Stimulated activated CD8-positive, alpha-beta memory T cell treated with anti-CD3 and anti-CD28 coated beads, Interleukin-7, amount 100 ng/mL, for 48 hours (primary cell): ENCODE results near the gene CTRL.
"Not testable (repeated sequence)": the region's sequence is repeated elsewhere in the genome, so short reads cannot be mapped to it uniquely, and the experiment has no call there.

Experiments
- DNase-seq, 2 donors: peaks; one replicate each; pipeline ENCODE4 v3.0.0-alpha.2; 2020; ENCODE audit warnings: low read depth in 1 of 2; ENCODE audit errors: extremely low read depth in 1 of 2

Gene CTRL

GRCh38 chr16:67942510-67943255 lies 11.0 kb upstream of the CTRL start:
- no peak for DNase-seq

GRCh38 chr16:67942200-67942509 lies 10.5 kb upstream of the CTRL start:
- no peak for DNase-seq

GRCh38 chr16:67941469-67942199 lies 10.0 kb upstream of the CTRL start:
- DNase-seq, result no peak

- no peak for DNase-seq
These were observed 8.9 kb upstream of the CTRL start for GRCh38 chr16:67940446-67941089.

GRCh38 chr16:67939507-67940445 lies 8.1 kb upstream of the CTRL start:
- peak in 1 of 2 donors; percentile 44 for DNase-seq

- DNase-seq, result not testable (repeated sequence)
These were observed 6.1 kb upstream of the CTRL start for GRCh38 chr16:67937713-67938112.

- DNase-seq, result peak in 1 of 2 donors; percentile 64
These were observed 5.4 kb upstream of the CTRL start for GRCh38 chr16:67936880-67937605.

- peak in 1 of 2 donors; percentile 50 for DNase-seq
These were observed 4.6 kb upstream of the CTRL start, which contains the start of gene PSMB10 for GRCh38 chr16:67936124-67936879. PSMB10 (minus strand) TSS chr16:67936850; CDS start chr16:67936749, 101 bp downstream.

- DNase-seq, result peak; percentile 95 to 98
These were observed 3.9 kb upstream of the CTRL start for GRCh38 chr16:67935402-67936123.

GRCh38 chr16:67935101-67935401 lies 3.4 kb upstream of the CTRL start:
- DNase-seq, result no peak

GRCh38 chr16:67934306-67935100 lies 2.8 kb upstream of the CTRL start:
- DNase-seq, result no peak

GRCh38 chr16:67933805-67934204 lies 2.1 kb upstream of the CTRL start:
- DNase-seq, result no peak

GRCh38 chr16:67932462-67932840 lies 789 bp upstream of the CTRL start:
- no peak for DNase-seq

GRCh38 chr16:67930678-67931211 lies 917 bp downstream of the CTRL start:
- DNase-seq, result no peak

GRCh38 chr16:67930191-67930590 lies 1.5 kb downstream of the CTRL start:
- DNase-seq, result no peak

- peak in 1 of 2 donors; percentile 60 for DNase-seq
These were observed 2.9 kb downstream of the CTRL start for GRCh38 chr16:67928561-67929364.

- no peak for DNase-seq
These were observed 3.5 kb downstream of the CTRL start for GRCh38 chr16:67928147-67928546.
